ENCODE data around the gene ZNF446. TPM values are rescaled to one million over a fixed set of nuclear protein-coding genes. Genes with fewer than 3 reads are reported as not detected.

Gene ZNF446
- total and polyA plus RNA-seq, 10 of the 15 experiments (the other 5 are each of a cell fraction or from before 2014, with no cell fraction given) = 0.14 to 6.9 (median 4.1) TPM

DNA sequence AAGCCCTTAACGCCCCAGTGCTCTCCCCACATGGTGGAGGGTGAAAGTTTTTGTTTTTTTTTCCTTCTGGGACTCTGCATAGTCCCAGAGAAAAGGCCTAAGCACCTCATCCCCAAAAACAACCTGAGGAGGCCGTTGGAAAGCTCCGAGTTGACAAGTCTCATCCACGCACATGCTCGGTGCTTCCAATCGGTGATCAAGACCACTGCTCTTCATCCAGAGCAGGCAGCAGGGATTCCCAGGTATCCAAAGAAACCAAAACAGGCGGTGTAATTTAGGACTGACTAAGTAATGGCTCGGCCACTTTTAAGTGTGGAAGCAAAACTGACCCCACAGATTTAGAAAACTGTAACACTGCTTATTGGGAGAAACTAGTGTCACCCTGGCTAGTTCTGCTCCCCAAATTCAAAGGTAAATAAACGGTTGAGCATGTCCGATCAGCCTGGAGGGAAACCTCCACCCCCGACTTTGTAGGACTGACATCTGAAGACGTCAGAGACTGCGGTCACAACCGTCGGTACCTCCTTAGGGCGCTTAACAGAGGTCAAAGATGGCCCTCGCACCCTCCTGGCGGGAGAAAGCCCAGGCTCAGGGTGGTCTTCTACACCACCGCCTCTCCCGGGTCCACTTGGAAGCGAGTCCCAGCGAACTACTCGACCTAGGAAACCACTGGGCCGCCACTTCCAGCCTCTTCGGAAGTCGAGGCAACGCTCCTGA lies 997 bp upstream of the ZNF446 start:
- peak overlapping the region; percentile 81 for H3K27ac ChIP-seq (ENCODE audit: control insufficient read depth, insufficient read depth)
- peak overlapping the region; percentile 82 for H3K9ac ChIP-seq (ENCODE audit: control insufficient read depth, insufficient read depth, low read length)
- intact Hi-C loops (cut with micrococcal nuclease; ENCODE audit: unreplicated experiment) = no loop called here
- peak; percentile 69 for FAIRE-seq
- RAD21 ChIA-PET (ENCODE audit: unreplicated experiment) = interaction anchor here (0.5 to 0.6 kb wide), 2 partner anchors 10 to 14 kb away, joined by 3 to 4 read pairs; no protein-coding TSS in a partner anchor
- H3K79me2 ChIP-seq (ENCODE audit: control insufficient read depth, insufficient read depth, low read length) = no peaks in the 10 kb centered on the region; the same call in 1 of the 2 replicates
- peak overlapping the region; percentile 50 for H3K4me3 ChIP-seq
- peak overlapping the region; percentile 83 for H3K4me2 ChIP-seq (ENCODE audit: control insufficient read depth, insufficient read depth)
- no peaks in the 10 kb centered on the region for H3K27me3 ChIP-seq (replicated peaks in 1 of 2; ENCODE audit: control insufficient read depth in 2 of 2, insufficient read depth in 2 of 2, low read length in 1 of 2)
- CTCF ChIA-PET = no interaction called here
- H3K4me1 ChIP-seq (ENCODE audit: control insufficient read depth, insufficient read depth, low read length) = peaks cover 21% of the 10 kb centered on the region
- peaks cover 5 to 7% of the 10 kb centered on the region in 2 experiments for H3K36me3 ChIP-seq (ENCODE audit: control insufficient read depth in 2 of 2, insufficient read depth in 2 of 2, low read length in 1 of 2)
- 23% methylated on average over 27 of the region's 27 CpGs for WGBS (ENCODE audit: insufficient coverage, insufficient replicate concordance, low lambda C conversion rate, missing lambda C conversion rate)
- POLR2A ChIA-PET = interaction anchor here (0.7 to 1.9 kb wide), 2 partner anchors 24 to 113 kb away, joined by 3 to 5 read pairs; partner anchors contain the start of genes ZNF324B and ZNF497
- H4K20me1 ChIP-seq (ENCODE audit: control insufficient read depth, insufficient read depth) = no peaks in the 10 kb centered on the region
- DNase-seq (ENCODE audit: low read depth, low spot score) = no peak
- SMC1A ChIA-PET (ENCODE audit: uncharacterized antibody, unreplicated experiment) = interaction anchor here (1.5 kb wide), 1 partner anchor 9 kb away, joined by 4 read pairs; no protein-coding TSS in a partner anchor
- in situ Hi-C loops (cut with MboI) = no loop called here
- peak overlapping the region; percentile 81 for H2AFZ ChIP-seq (ENCODE audit: control insufficient read depth, low read depth, low read length)
- BruUV-seq (replicated peaks) = TSS peak; percentile 46
- ATAC-seq = peak; percentile 30
- no peaks in the 10 kb centered on the region for H3K9me3 ChIP-seq (replicated peaks; ENCODE audit: control insufficient read depth, insufficient read depth, low read length)
- TF ChIP-seq CHD1 (IDR thresholded peaks at IDR 0.05; ENCODE audit: low read depth, low read length) = no peak
- TF ChIP-seq IRF4 (IDR thresholded peaks at IDR 0.05; ENCODE audit: low read depth, low read length) = no peak
- TF ChIP-seq, protein P1, sequence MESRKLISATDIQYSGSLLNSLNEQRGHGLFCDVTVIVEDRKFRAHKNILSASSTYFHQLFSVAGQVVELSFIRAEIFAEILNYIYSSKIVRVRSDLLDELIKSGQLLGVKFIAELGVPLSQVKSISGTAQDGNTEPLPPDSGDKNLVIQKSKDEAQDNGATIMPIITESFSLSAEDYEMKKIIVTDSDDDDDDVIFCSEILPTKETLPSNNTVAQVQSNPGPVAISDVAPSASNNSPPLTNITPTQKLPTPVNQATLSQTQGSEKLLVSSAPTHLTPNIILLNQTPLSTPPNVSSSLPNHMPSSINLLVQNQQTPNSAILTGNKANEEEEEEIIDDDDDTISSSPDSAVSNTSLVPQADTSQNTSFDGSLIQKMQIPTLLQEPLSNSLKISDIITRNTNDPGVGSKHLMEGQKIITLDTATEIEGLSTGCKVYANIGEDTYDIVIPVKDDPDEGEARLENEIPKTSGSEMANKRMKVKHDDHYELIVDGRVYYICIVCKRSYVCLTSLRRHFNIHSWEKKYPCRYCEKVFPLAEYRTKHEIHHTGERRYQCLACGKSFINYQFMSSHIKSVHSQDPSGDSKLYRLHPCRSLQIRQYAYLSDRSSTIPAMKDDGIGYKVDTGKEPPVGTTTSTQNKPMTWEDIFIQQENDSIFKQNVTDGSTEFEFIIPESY (IDR thresholded peaks at IDR 0.05) = no peak
- no peak for TF ChIP-seq SUZ12 (IDR thresholded peaks at IDR 0.05; ENCODE audit: unreplicated experiment)
- TF ChIP-seq RUNX3 (IDR thresholded peaks at IDR 0.05; ENCODE audit: low read length) = peak; percentile 79
- TF ChIP-seq, protein P2, sequence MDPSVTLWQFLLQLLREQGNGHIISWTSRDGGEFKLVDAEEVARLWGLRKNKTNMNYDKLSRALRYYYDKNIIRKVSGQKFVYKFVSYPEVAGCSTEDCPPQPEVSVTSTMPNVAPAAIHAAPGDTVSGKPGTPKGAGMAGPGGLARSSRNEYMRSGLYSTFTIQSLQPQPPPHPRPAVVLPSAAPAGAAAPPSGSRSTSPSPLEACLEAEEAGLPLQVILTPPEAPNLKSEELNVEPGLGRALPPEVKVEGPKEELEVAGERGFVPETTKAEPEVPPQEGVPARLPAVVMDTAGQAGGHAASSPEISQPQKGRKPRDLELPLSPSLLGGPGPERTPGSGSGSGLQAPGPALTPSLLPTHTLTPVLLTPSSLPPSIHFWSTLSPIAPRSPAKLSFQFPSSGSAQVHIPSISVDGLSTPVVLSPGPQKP (IDR thresholded peaks at IDR 0.05; ENCODE audit: low read depth, low read length) = no peak
- TF ChIP-seq, protein P3, sequence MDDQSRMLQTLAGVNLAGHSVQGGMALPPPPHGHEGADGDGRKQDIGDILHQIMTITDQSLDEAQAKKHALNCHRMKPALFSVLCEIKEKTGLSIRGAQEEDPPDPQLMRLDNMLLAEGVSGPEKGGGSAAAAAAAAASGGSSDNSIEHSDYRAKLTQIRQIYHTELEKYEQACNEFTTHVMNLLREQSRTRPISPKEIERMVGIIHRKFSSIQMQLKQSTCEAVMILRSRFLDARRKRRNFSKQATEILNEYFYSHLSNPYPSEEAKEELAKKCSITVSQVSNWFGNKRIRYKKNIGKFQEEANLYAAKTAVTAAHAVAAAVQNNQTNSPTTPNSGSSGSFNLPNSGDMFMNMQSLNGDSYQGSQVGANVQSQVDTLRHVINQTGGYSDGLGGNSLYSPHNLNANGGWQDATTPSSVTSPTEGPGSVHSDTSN (IDR thresholded peaks at IDR 0.05; ENCODE audit: insufficient replicate concordance, low read depth, low read length) = peak; percentile 17
- no peak for TF ChIP-seq JUND (IDR thresholded peaks at IDR 0.05; ENCODE audit: low read depth, low read length)
- TF ChIP-seq, protein P4, sequence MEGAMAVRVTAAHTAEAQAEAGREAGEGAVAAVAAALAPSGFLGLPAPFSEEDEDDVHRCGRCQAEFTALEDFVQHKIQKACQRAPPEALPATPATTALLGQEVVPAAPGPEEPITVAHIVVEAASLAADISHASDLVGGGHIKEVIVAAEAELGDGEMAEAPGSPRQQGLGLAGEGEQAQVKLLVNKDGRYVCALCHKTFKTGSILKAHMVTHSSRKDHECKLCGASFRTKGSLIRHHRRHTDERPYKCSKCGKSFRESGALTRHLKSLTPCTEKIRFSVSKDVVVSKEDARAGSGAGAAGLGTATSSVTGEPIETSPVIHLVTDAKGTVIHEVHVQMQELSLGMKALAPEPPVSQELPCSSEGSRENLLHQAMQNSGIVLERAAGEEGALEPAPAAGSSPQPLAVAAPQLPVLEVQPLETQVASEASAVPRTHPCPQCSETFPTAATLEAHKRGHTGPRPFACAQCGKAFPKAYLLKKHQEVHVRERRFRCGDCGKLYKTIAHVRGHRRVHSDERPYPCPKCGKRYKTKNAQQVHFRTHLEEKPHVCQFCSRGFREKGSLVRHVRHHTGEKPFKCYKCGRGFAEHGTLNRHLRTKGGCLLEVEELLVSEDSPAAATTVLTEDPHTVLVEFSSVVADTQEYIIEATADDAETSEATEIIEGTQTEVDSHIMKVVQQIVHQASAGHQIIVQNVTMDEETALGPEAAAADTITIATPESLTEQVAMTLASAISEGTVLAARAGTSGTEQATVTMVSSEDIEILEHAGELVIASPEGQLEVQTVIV (IDR thresholded peaks at IDR 0.05; ENCODE audit: borderline replicate concordance, partially characterized antibody) = no peak
- no peak for TF ChIP-seq CBX5 (IDR thresholded peaks at IDR 0.05; ENCODE audit: low read depth)
- TF ChIP-seq, protein P5, sequence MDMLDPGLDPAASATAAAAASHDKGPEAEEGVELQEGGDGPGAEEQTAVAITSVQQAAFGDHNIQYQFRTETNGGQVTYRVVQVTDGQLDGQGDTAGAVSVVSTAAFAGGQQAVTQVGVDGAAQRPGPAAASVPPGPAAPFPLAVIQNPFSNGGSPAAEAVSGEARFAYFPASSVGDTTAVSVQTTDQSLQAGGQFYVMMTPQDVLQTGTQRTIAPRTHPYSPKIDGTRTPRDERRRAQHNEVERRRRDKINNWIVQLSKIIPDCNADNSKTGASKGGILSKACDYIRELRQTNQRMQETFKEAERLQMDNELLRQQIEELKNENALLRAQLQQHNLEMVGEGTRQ (IDR thresholded peaks at IDR 0.05; ENCODE audit: borderline replicate concordance, low read depth, low read length) = no peak
- TF ChIP-seq, protein P6, sequence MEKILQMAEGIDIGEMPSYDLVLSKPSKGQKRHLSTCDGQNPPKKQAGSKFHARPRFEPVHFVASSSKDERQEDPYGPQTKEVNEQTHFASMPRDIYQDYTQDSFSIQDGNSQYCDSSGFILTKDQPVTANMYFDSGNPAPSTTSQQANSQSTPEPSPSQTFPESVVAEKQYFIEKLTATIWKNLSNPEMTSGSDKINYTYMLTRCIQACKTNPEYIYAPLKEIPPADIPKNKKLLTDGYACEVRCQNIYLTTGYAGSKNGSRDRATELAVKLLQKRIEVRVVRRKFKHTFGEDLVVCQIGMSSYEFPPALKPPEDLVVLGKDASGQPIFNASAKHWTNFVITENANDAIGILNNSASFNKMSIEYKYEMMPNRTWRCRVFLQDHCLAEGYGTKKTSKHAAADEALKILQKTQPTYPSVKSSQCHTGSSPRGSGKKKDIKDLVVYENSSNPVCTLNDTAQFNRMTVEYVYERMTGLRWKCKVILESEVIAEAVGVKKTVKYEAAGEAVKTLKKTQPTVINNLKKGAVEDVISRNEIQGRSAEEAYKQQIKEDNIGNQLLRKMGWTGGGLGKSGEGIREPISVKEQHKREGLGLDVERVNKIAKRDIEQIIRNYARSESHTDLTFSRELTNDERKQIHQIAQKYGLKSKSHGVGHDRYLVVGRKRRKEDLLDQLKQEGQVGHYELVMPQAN (conservative IDR thresholded peaks at IDR 0.05) = peak; percentile 90
